HCT116 (cell line): ENCODE results near the gene KIF14. TPM values are rescaled to one million over a fixed set of nuclear protein-coding genes. Genes with fewer than 3 reads are reported as not detected.
A peak's percentile ranks its signal among the peaks of the same experiment; 100 is the strongest.

Experiments used
- ATAC-seq: fragments of 200-7000 bp; cut with Tn5 transposase; 2 replicates; pipeline ENCODE4 v1.9.1; 2020; ENCODE audit warnings: mild to moderate bottlenecking, moderate library complexity
- Bru-seq: library from RNA; stranded (reverse); fragments of 400-500 nt; gene quantifications from one replicate; lab custom pipeline; 2021; lab: Mats Ljungman, UMichigan
- BruChase-seq, 2 experiments: library from RNA; stranded (reverse); fragments of 400-500 nt; gene quantifications; one replicate each; lab custom pipeline; 2021; lab: Mats Ljungman, UMichigan
- BruUV-seq: library from RNA; stranded (reverse); fragments of 400-500 nt; replicated peaks from 2 replicates; lab custom pipeline; 2021; lab: Mats Ljungman, UMichigan
- CTCF ChIA-PET: fragments of 300-600 bp; sonication (Branson Sonifier 250); formaldehyde crosslinking; loops from one replicate; lab custom pipeline; 2021; ENCODE audit warnings: antibody characterized with exemption; lab: Charles Lee
- POLR2A ChIA-PET: fragments of 300-600, 350-600 bp; sonication (Branson Sonifier 250); formaldehyde crosslinking; loops from one replicate; lab custom pipeline; 2021; ENCODE audit warnings: antibody characterized with exemption; lab: Charles Lee
- RAD21 ChIA-PET, 2 experiments: fragments of 300-600 bp; sonication (Branson Sonifier 250); formaldehyde crosslinking; loops; one replicate each; lab custom pipeline; 2023; ENCODE audit warnings: low total read pairs in 2 of 2; ENCODE audit not compliant: uncharacterized antibody in 2 of 2, unreplicated experiment in 2 of 2, low non-redundant PET in 1 of 2; lab: Charles Lee
- DNase-seq: peaks from one replicate; pipeline ENCODE4 v3.0.0-alpha.2; 2010; ENCODE audit warnings: low read depth, low spot score
- H2AFZ ChIP-seq: fragments of 200-600 bp; shearing (Covaris generic), sonication (generic); 2 replicates; pipeline ENCODE4 v1.6.1; 2017; ENCODE audit warnings: low read depth, mixed run types, mixed read lengths, antibody characterized with exemption, low read length; ENCODE audit not compliant: poor library complexity, severe bottlenecking
- H3K27ac ChIP-seq: 2 replicates; pipeline ENCODE4 v1.5.1; 2012; ENCODE audit warnings: low read depth, low read length
- H3K27me3 ChIP-seq: fragments of 200-600 bp; sonication (generic); 2 replicates; pipeline ENCODE4 v1.6.1; 2016; ENCODE audit warnings: mixed run types, low read length, mixed read lengths; ENCODE audit not compliant: insufficient read depth
- H3K36me3 ChIP-seq, 2 experiments: fragments of 200-500 bp in 1 of 2; fragments of 200-600 bp in 1 of 2; sonication (Bioruptor generic) in 1 of 2; sonication (generic) in 1 of 2; 2 replicates each; pipeline versions ENCODE4 v1.5.1 to v1.6.1; 2014 to 2016; ENCODE audit warnings: low read length in 2 of 2, inconsistent platforms in 1 of 2, mixed read lengths in 1 of 2, mixed run types in 1 of 2; ENCODE audit not compliant: insufficient read depth in 2 of 2, control insufficient read depth in 1 of 2
- H3K4me1 ChIP-seq, 2 experiments: fragments of 200-600 bp in 1 of 2; sonication (generic) in 1 of 2; 2 replicates each; pipeline versions ENCODE4 v1.5.1 to v1.6.1; 2012 to 2017; ENCODE audit warnings: low read length in 2 of 2, inconsistent platforms in 1 of 2, mild to moderate bottlenecking in 1 of 2, mixed read lengths in 1 of 2, mixed run types in 1 of 2, moderate library complexity in 1 of 2; ENCODE audit not compliant: insufficient read depth in 2 of 2, control insufficient read depth in 1 of 2
- H3K4me2 ChIP-seq: fragments of 200-600 bp; sonication (generic); 2 replicates; pipeline ENCODE4 v1.6.1; 2017; ENCODE audit warnings: mixed run types, low read length, mixed read lengths
- H3K4me3 ChIP-seq, 2 experiments: fragments of 200-600 bp in 1 of 2; sonication (generic) in 1 of 2; replicated peaks in 1 of 2; 2 replicates each; pipeline ENCODE4 v1.5.1; 2011 to 2016; ENCODE audit warnings: low read length in 2 of 2, control low read depth in 1 of 2, low read depth in 1 of 2, mild to moderate bottlenecking in 1 of 2, mixed read lengths in 1 of 2, mixed run types in 1 of 2
- H3K79me2 ChIP-seq: fragments of 200-600 bp; sonication (generic); 2 replicates; pipeline ENCODE4 v1.6.1; 2017; ENCODE audit warnings: mild to moderate bottlenecking, mixed run types, low read length, moderate library complexity, mixed read lengths; ENCODE audit not compliant: insufficient read depth
- H3K9ac ChIP-seq: fragments of 200-600 bp; sonication (generic); 2 replicates; pipeline ENCODE4 v1.6.1; 2016; ENCODE audit warnings: low read length, mixed read lengths
- H3K9me2 ChIP-seq: fragments of 200-600 bp; sonication (generic), shearing (Covaris generic); 2 replicates; pipeline ENCODE4 v1.6.1; 2017; ENCODE audit warnings: mixed run types, mild to moderate bottlenecking, moderate library complexity; ENCODE audit not compliant: insufficient read depth
- H3K9me3 ChIP-seq, 2 experiments: fragments of 200-500 bp in 1 of 2; fragments of 200-600 bp in 1 of 2; sonication (Bioruptor generic) in 1 of 2; sonication (generic) in 1 of 2; 2 replicates each; pipeline ENCODE4 v1.6.1; 2014 to 2017; ENCODE audit warnings: low read length in 2 of 2, mixed read lengths in 2 of 2, inconsistent platforms in 1 of 2, low read depth in 1 of 2, mild to moderate bottlenecking in 1 of 2, mixed run types in 1 of 2, moderate library complexity in 1 of 2; ENCODE audit not compliant: control insufficient read depth in 1 of 2, insufficient read depth in 1 of 2
- H4K20me1 ChIP-seq: fragments of 200-600 bp; sonication (generic), shearing (Covaris generic); 2 replicates; pipeline ENCODE4 v1.6.1; 2017; ENCODE audit warnings: mixed run types, mild to moderate bottlenecking, moderate library complexity; ENCODE audit not compliant: insufficient read depth
- ATF3 ChIP-seq: IDR thresholded peaks from 2 replicates; pipeline ENCODE4 v1.6.1; 2012
- CTCF ChIP-seq, 3 experiments: fragments of 200-600 bp in 1 of 3; sonication (generic) in 1 of 3; IDR thresholded peaks in 2 of 3; conservative IDR thresholded peaks in 1 of 3; 2 replicates each; pipeline ENCODE4 v1.5.1; 2012 to 2017; ENCODE audit warnings: low read depth in 2 of 3, low read length in 2 of 3, antibody characterized with exemption in 1 of 3, borderline replicate concordance in 1 of 3, control low read depth in 1 of 3, mild to moderate bottlenecking in 1 of 3, mixed read lengths in 1 of 3, mixed run types in 1 of 3, moderate library complexity in 1 of 3; ENCODE audit not compliant: insufficient read depth in 1 of 3
- ELF1 ChIP-seq: IDR thresholded peaks from 2 replicates; pipeline ENCODE4 v1.6.1; 2012; ENCODE audit warnings: low read depth, borderline replicate concordance
- MAX ChIP-seq: IDR thresholded peaks from 2 replicates; pipeline ENCODE4 v1.6.1; 2012
- POLR2A ChIP-seq: IDR thresholded peaks from 2 replicates; pipeline ENCODE4 v1.7.0; 2011; ENCODE audit warnings: borderline replicate concordance; ENCODE audit not compliant: insufficient read depth, insufficient read length; ENCODE audit errors: extremely low read depth
- POLR2AphosphoS5 ChIP-seq: IDR thresholded peaks from 2 replicates; pipeline ENCODE4 v1.6.1; 2011; ENCODE audit warnings: mild to moderate bottlenecking, low read depth, low read length, moderate library complexity
- SIN3A ChIP-seq: IDR thresholded peaks from 2 replicates; pipeline ENCODE4 v1.6.1; 2012; ENCODE audit warnings: low read depth
- SP1 ChIP-seq: IDR thresholded peaks from 2 replicates; pipeline ENCODE4 v1.6.1; 2012; ENCODE audit warnings: low read depth
- TCF7L2 ChIP-seq: IDR thresholded peaks from 2 replicates; pipeline ENCODE4 v1.7.0; 2011; ENCODE audit warnings: borderline replicate concordance, inconsistent platforms; ENCODE audit not compliant: insufficient read depth, insufficient read length; ENCODE audit errors: extremely low read depth
- YY1 ChIP-seq: IDR thresholded peaks from 2 replicates; pipeline ENCODE4 v1.6.1; 2011; ENCODE audit warnings: low read length, low read depth, moderate library complexity, mild to moderate bottlenecking; ENCODE audit not compliant: insufficient replicate concordance; ENCODE audit errors: extremely low read depth
- ZFX ChIP-seq: fragments of 450-650 bp; IDR thresholded peaks from 2 replicates; pipeline ENCODE4 v1.6.1; 2017
- ZNF274 ChIP-seq: fragments of 200-500 bp; sonication (Bioruptor generic); IDR thresholded peaks from 2 replicates; pipeline ENCODE4 v1.6.1; 2014; ENCODE audit warnings: mild to moderate bottlenecking, low read depth, low read length, inconsistent platforms
- intact Hi-C: fragments of 100-400 bp; cut with micrococcal nuclease; formaldehyde crosslinking; loops from 2 replicates; pipeline ENCODE4 v1.10.0; 2022
- long read RNA-seq: library from polyadenylated mRNA; unstranded; transcript quantifications from one replicate; pipeline ENCODE4 v2.0.0, GENCODE V29; 2021; ENCODE audit not compliant: unreplicated experiment
- polyA plus RNA-seq: library from polyadenylated mRNA; unstranded; fragments of >200 nt; gene quantifications from 2 replicates; pipeline ENCODE4 v1.2.1, GENCODE V29; 2012; ENCODE audit warnings: missing spikeins
- total RNA-seq: library from RNA; stranded (reverse); gene quantifications from one replicate; pipeline ENCODE4 v1.2.1, GENCODE V29; 2021; ENCODE audit not compliant: unreplicated experiment

The KIF14 gene
- 21.8 TPM for total RNA-seq
- 4.7 and 7.3 TPM in 2 replicates for polyA plus RNA-seq
- Bru-seq, nascent RNA = percentile 85 among the genes with signal in this experiment
- BruChase-seq, experiment 1, labeled RNA remaining after a 6-hour chase = percentile 81 among the genes with signal in this experiment
- percentile 81 among the genes with signal in this experiment for BruChase-seq, experiment 2, labeled RNA remaining after a 2-hour chase
- long read RNA-seq, partial matches to known transcripts = 9 of 23 reads
- long read RNA-seq, other reads (novel, unspliced or antisense) = 14 of 23 reads

GRCh38 chr1:200620273-200621131, at the start of gene KIF14:
Gene KIF14, minus strand, starts transcription at chr1:200620751. Its CDS starts 2,028 bp downstream, at chr1:200618723.
- RAD21 ChIA-PET = interaction anchor here (0.7 to 2.3 kb wide), 3 partner anchors 49 to 84 kb away, joined by 3 to 8 read pairs (median 3); partner anchors contain the start of gene DDX59 (in 2 of the 2)
- Histone ChIP-seq H2AFZ (peak within 1 kb of the TSS; percentile 99), H3K79me2 (peaks cover 15% of the 10 kb centered on the region), H3K4me2 (peak within 1 kb of the TSS; percentile 98), H3K9me2 (no peaks in the 10 kb centered on the region), H3K9me3 (no peaks in the 10 kb centered on the region), H3K27ac (peak within 1 kb of the TSS; percentile 60), H3K27me3 (no peaks in the 10 kb centered on the region), H3K4me1 (peaks cover 0 to 12% of the 10 kb centered on the region in 2 experiments; a peak in 3 of 4 replicates), H3K4me3 (peak within 1 kb of the TSS; percentile 94), H4K20me1 (no peaks in the 10 kb centered on the region), H3K36me3 (peaks cover 15 to 16% of the 10 kb centered on the region in 2 experiments; a peak in 3 of 4 replicates), H3K9ac (peak within 1 kb of the TSS; percentile 95)
- ATAC-seq = peak; percentile 97
- CTCF ChIA-PET = interaction anchor here (1.0 to 2.1 kb wide), 3 partner anchors 62 to 351 kb away, joined by 3 to 33 read pairs (median 16); no protein-coding TSS in a partner anchor
- intact Hi-C loops = loop anchor here (1.0 to 5.0 kb wide), 3 partner anchors 50 to 422 kb away; partner anchors contain the start of gene CAMSAP2
- DNase-seq = peak; percentile 85
- TF ChIP-seq ZNF274 = no peak
- peak; percentile 62 for TF ChIP-seq POLR2AphosphoS5
- TF ChIP-seq SIN3A = peak; percentile 72
- no peak for TF ChIP-seq CTCF (IDR thresholded peaks at IDR 0.05 in 2 of 3, conservative IDR thresholded peaks at IDR 0.05 in 1 of 3; ENCODE audit: borderline replicate concordance in 1 of 3, insufficient read depth in 1 of 3, low read depth in 2 of 3, low read length in 2 of 3)
- TF ChIP-seq YY1 = peak; percentile 50
- TF ChIP-seq ELF1 = peak; percentile 88
- no peak for TF ChIP-seq ATF3
- peak; percentile 58; the same call in 1 of the 2 replicates for TF ChIP-seq MAX
- peak; percentile 55; the same call in 1 of the 2 replicates for TF ChIP-seq ZFX
- TF ChIP-seq SP1 = peak; percentile 95
- peak; percentile 32 for TF ChIP-seq POLR2A
- TF ChIP-seq TCF7L2 = no peak
- BruUV-seq = no TSS peak
- POLR2A ChIA-PET = interaction anchor here (0.6 to 2.7 kb wide), 2 partner anchors 49 to 259 kb away, joined by 3 to 19 read pairs; partner anchors contain the start of gene DDX59
